GM23338 (cell line): ENCODE results near the gene TRAF3IP1.
A peak's percentile ranks its signal among the peaks of the same experiment; 100 is the strongest.

ENCODE experiments used
- CREB1 ChIP-seq: fragments of 250-450 bp; sonication (Bioruptor Pico); IDR thresholded peaks from 2 replicates; pipeline ENCODE4 v1.5.0; 2020; ENCODE audit warnings: low read depth, mild to moderate bottlenecking, moderate library complexity
- CTCF ChIP-seq, 2 experiments: fragments of 200-600 bp in 1 of 2; sonication (generic) in 1 of 2; conservative IDR thresholded peaks; 2 replicates each; pipeline versions ENCODE4 v1.5.1 to v1.6.1; 2016 to 2017; ENCODE audit warnings: antibody characterized with exemption in 2 of 2, low read depth in 2 of 2, mild to moderate bottlenecking in 2 of 2, moderate library complexity in 1 of 2
- EZH2 ChIP-seq: fragments of 200-600 bp; sonication (generic); IDR thresholded peaks from one replicate; pipeline ENCODE4 v1.8.0; 2017; ENCODE audit warnings: antibody characterized with exemption, mild to moderate bottlenecking, low read depth; ENCODE audit not compliant: unreplicated experiment
- EZH2phosphoT487 ChIP-seq: fragments of 200-600 bp; sonication (generic); IDR thresholded peaks from one replicate; pipeline ENCODE4 v1.8.1; 2018; ENCODE audit warnings: antibody characterized with exemption; ENCODE audit not compliant: unreplicated experiment
- JUNB ChIP-seq: IDR thresholded peaks from one replicate; pipeline ENCODE4 v1.6.1; 2016; ENCODE audit warnings: antibody characterized with exemption; ENCODE audit not compliant: unreplicated experiment
- NANOG ChIP-seq: IDR thresholded peaks from 2 replicates; pipeline ENCODE4 v1.6.1; 2016; ENCODE audit warnings: antibody characterized with exemption, borderline replicate concordance
- POLR2AphosphoS5 ChIP-seq: IDR thresholded peaks from 2 replicates; pipeline ENCODE4 v1.6.1; 2016; ENCODE audit warnings: antibody characterized with exemption, low read depth
- TF ChIP-seq, protein P1 (sequence below): IDR thresholded peaks from one replicate; pipeline ENCODE4 v1.6.1; 2018; ENCODE audit warnings: antibody characterized with exemption; ENCODE audit not compliant: unreplicated experiment

DNA sequence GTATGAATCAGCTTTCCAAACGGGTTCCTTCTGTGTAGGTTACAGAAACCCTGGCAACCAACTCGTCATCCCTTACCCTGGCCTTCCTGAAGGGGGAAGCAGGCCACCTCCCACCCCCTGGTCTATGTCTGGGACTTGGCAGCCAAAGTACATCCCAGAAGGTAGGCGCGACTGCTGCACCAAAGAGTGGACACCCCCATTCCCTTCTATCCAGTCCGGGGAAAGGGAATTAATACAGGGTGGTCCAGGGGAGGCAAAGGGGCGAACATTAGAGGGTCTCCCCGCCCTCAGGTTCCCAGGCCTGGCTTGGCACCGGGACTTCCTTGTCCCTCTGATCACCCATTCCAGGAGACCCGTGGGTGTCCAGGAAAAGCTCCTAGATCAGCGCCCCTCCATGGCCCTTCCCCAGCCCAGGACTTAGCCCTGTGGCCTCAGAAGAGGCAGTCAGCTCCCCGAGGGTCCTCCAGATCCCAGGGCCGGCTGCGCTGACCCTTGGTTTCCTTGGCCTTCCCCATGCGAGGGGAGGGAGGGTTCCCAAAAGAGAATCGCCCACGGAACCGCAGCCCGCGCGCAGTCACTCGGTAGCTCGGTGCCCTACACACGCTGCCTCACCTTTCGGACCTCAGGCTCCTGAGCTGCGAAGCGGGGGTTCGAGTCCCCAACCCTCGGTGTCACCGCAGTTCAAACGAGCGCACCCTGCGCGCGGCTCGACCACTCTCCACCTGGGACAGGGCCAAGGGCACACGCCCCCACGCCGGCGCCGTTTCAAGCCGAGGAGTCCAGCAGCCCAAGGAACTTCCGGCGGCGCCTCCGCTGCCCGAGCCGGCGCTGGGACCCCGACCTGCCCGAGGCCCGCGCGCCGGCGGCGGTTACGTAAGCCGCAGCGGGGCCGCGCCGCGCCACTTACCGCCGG lies 32.3 kb upstream of the TRAF3IP1 start, which contains the start of gene PER2:
- TF ChIP-seq CTCF (conservative IDR thresholded peaks at IDR 0.05; ENCODE audit: low read depth in 2 of 2), result peak in 1 of 2 experiments; percentile 19; a peak in 1 of 4 replicates
- TF ChIP-seq EZH2, result no peak
- TF ChIP-seq NANOG, result no peak
- TF ChIP-seq, protein P1, sequence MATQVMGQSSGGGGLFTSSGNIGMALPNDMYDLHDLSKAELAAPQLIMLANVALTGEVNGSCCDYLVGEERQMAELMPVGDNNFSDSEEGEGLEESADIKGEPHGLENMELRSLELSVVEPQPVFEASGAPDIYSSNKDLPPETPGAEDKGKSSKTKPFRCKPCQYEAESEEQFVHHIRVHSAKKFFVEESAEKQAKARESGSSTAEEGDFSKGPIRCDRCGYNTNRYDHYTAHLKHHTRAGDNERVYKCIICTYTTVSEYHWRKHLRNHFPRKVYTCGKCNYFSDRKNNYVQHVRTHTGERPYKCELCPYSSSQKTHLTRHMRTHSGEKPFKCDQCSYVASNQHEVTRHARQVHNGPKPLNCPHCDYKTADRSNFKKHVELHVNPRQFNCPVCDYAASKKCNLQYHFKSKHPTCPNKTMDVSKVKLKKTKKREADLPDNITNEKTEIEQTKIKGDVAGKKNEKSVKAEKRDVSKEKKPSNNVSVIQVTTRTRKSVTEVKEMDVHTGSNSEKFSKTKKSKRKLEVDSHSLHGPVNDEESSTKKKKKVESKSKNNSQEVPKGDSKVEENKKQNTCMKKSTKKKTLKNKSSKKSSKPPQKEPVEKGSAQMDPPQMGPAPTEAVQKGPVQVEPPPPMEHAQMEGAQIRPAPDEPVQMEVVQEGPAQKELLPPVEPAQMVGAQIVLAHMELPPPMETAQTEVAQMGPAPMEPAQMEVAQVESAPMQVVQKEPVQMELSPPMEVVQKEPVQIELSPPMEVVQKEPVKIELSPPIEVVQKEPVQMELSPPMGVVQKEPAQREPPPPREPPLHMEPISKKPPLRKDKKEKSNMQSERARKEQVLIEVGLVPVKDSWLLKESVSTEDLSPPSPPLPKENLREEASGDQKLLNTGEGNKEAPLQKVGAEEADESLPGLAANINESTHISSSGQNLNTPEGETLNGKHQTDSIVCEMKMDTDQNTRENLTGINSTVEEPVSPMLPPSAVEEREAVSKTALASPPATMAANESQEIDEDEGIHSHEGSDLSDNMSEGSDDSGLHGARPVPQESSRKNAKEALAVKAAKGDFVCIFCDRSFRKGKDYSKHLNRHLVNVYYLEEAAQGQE, result no peak
- TF ChIP-seq EZH2phosphoT487, result no peak
- no peak for TF ChIP-seq JUNB
- no peak for TF ChIP-seq CREB1 (CRISPR knock-in tag)
- TF ChIP-seq POLR2AphosphoS5, result no peak
